SK-N-SH (cell line): Measurements from ENCODE around the gene SRCIN1. TPM values are rescaled to one million over a fixed set of nuclear protein-coding genes. Genes with fewer than 3 reads are reported as not detected.

ENCODE experiments used
- CTCF ChIA-PET: fragments of 300-600, 350-600 bp; formaldehyde crosslinking; extraction: SDS; loops from one replicate; lab custom pipeline; 2021; lab: Yijun Ruan, JAX
- POLR2A ChIA-PET: fragments of 350-600 bp; sonication (Branson Sonifier 250); formaldehyde crosslinking; extraction: SDS; loops from one replicate; lab custom pipeline; 2020; ENCODE audit warnings: antibody characterized with exemption, inconsistent platforms; lab: Yijun Ruan, JAX
- DNase-seq: peaks from one replicate; pipeline ENCODE4 v3.0.0; 2012
- H2AFZ ChIP-seq: fragments of 200-600 bp; sonication (generic); 2 replicates; pipeline ENCODE4 v1.8.1; 2016; ENCODE audit warnings: antibody characterized with exemption, mild to moderate bottlenecking, low read depth
- H3F3A ChIP-seq: fragments of 200-600 bp; sonication (generic); replicated peaks from 2 replicates; pipeline ENCODE3; 2016; ENCODE audit warnings: antibody characterized with exemption, mild to moderate bottlenecking; ENCODE audit not compliant: insufficient read depth
- H3K27ac ChIP-seq, 2 experiments: fragments of 200-500 bp in 1 of 2; fragments of 200-600 bp in 1 of 2; sonication (Bioruptor generic) in 1 of 2; sonication (generic), shearing (Covaris generic) in 1 of 2; 2 replicates each; pipeline versions ENCODE4 v1.5.1 to v1.6.1; 2014 to 2016; ENCODE audit warnings: low read depth in 2 of 2, inconsistent platforms in 1 of 2, low read length in 1 of 2, mild to moderate bottlenecking in 1 of 2, mixed read lengths in 1 of 2
- H3K27me3 ChIP-seq: fragments of 200-600 bp; sonication (generic), shearing (Covaris generic); 2 replicates; pipeline ENCODE4 v1.6.1; 2016; ENCODE audit warnings: mixed run types; ENCODE audit not compliant: insufficient read depth
- H3K36me3 ChIP-seq, 2 experiments: fragments of 200-500 bp in 1 of 2; fragments of 200-600 bp in 1 of 2; sonication (Bioruptor generic) in 1 of 2; sonication (generic) in 1 of 2; replicated peaks in 1 of 2; 2 replicates each; pipeline versions ENCODE3 to v1.5.1; 2014 to 2016; ENCODE audit warnings: low read length in 1 of 2, mild to moderate bottlenecking in 1 of 2; ENCODE audit not compliant: insufficient read depth in 2 of 2, control insufficient read depth in 1 of 2
- H3K4me1 ChIP-seq, 2 experiments: fragments of 200-500 bp in 1 of 2; fragments of 200-600 bp in 1 of 2; sonication (Bioruptor generic) in 1 of 2; sonication (generic), shearing (Covaris generic) in 1 of 2; 2 replicates each; pipeline versions ENCODE4 v1.5.1 to v1.6.1; 2014 to 2016; ENCODE audit warnings: low read depth in 1 of 2, low read length in 1 of 2, mixed run types in 1 of 2; ENCODE audit not compliant: insufficient read depth in 2 of 2, control insufficient read depth in 1 of 2
- H3K4me2 ChIP-seq: fragments of 200-600 bp; sonication (generic), shearing (Covaris generic); 2 replicates; pipeline ENCODE4 v1.6.1; 2017; ENCODE audit warnings: mixed run types
- H3K4me3 ChIP-seq, 2 experiments: fragments of 200-500 bp in 1 of 2; fragments of 200-600 bp in 1 of 2; sonication (Bioruptor generic) in 1 of 2; sonication (generic), shearing (Covaris generic) in 1 of 2; 2 replicates each; pipeline versions ENCODE4 v1.5.1 to v1.8.1; 2014 to 2016; ENCODE audit warnings: low read depth in 2 of 2, inconsistent platforms in 1 of 2, low read length in 1 of 2, mild to moderate bottlenecking in 1 of 2, mixed read lengths in 1 of 2, moderate library complexity in 1 of 2
- H3K79me2 ChIP-seq: fragments of 200-600 bp; sonication (generic); 2 replicates; pipeline ENCODE4 v1.8.1; 2017; ENCODE audit warnings: mild to moderate bottlenecking; ENCODE audit not compliant: insufficient read depth
- H3K9ac ChIP-seq: fragments of 200-600 bp; sonication (generic); 2 replicates; pipeline ENCODE4 v1.6.1; 2017; ENCODE audit warnings: mixed run types
- H3K9me2 ChIP-seq: fragments of 200-600 bp; sonication (generic); 2 replicates; pipeline ENCODE4 v1.6.1; 2017; ENCODE audit warnings: mixed run types
- H3K9me3 ChIP-seq: fragments of 200-600 bp; sonication (generic); 2 replicates; pipeline ENCODE4 v1.6.1; 2017; ENCODE audit warnings: mixed run types, mild to moderate bottlenecking, moderate library complexity
- H4K20me1 ChIP-seq: fragments of 200-600 bp; sonication (generic); 2 replicates; pipeline ENCODE4 v1.6.1; 2017; ENCODE audit warnings: mild to moderate bottlenecking, mixed run types; ENCODE audit not compliant: insufficient read depth
- CTCF ChIP-seq: fragments of 200-600 bp; sonication (generic); IDR thresholded peaks from 2 replicates; pipeline ENCODE4 v1.6.1; 2017; ENCODE audit warnings: antibody characterized with exemption, mild to moderate bottlenecking, moderate library complexity
- EZH2phosphoT487 ChIP-seq: fragments of 200-600 bp; sonication (generic); IDR thresholded peaks from 2 replicates; pipeline ENCODE4 v1.6.1; 2017; ENCODE audit warnings: low read depth, mixed run types, mild to moderate bottlenecking, antibody characterized with exemption, moderate library complexity, borderline replicate concordance
- FOSL2 ChIP-seq: IDR thresholded peaks from 2 replicates; pipeline ENCODE4 v1.4.0; 2012; ENCODE audit warnings: low read depth, mild to moderate bottlenecking, moderate library complexity, borderline replicate concordance
- FOXJ3 ChIP-seq: sonication (generic); formaldehyde crosslinking; IDR thresholded peaks from 2 replicates; pipeline ENCODE4 v1.5.1; 2020; ENCODE audit warnings: mild to moderate bottlenecking, missing genetic modification reagents
- FOXM1 ChIP-seq: IDR thresholded peaks from 2 replicates; pipeline ENCODE4 v1.4.0; 2012; ENCODE audit warnings: low read depth, mild to moderate bottlenecking
- GATA2 ChIP-seq: sonication (generic); formaldehyde crosslinking; IDR thresholded peaks from 2 replicates; pipeline ENCODE4 v1.5.0; 2020; ENCODE audit warnings: mild to moderate bottlenecking, missing genetic modification reagents
- IRF3 ChIP-seq: fragments of 150-350 bp; IDR thresholded peaks from 2 replicates; pipeline ENCODE4 v1.6.1; 2016; ENCODE audit warnings: mild to moderate bottlenecking, low read depth, low read length
- MXI1 ChIP-seq: IDR thresholded peaks from 2 replicates; pipeline ENCODE4 v1.6.1; 2012; ENCODE audit warnings: mild to moderate bottlenecking, low read depth, low read length, improper control_type of control experiment
- NFIC ChIP-seq: IDR thresholded peaks from 2 replicates; pipeline ENCODE4 v1.4.0; 2012; ENCODE audit warnings: borderline replicate concordance
- PBX3 ChIP-seq: IDR thresholded peaks from 2 replicates; pipeline ENCODE4; 2012
- RCOR1 ChIP-seq: fragments of 150-350 bp; IDR thresholded peaks from 2 replicates; pipeline ENCODE4 v1.6.1; 2017; ENCODE audit warnings: antibody characterized with exemption, low read length
- RFX5 ChIP-seq: IDR thresholded peaks from 2 replicates; pipeline ENCODE4 v1.6.1; 2012; ENCODE audit warnings: mild to moderate bottlenecking, improper control_type of control experiment, low read length
- RXRA ChIP-seq: IDR thresholded peaks from 2 replicates; pipeline ENCODE4 v1.4.0; 2012; ENCODE audit warnings: low read depth, mild to moderate bottlenecking, borderline replicate concordance
- TCF12 ChIP-seq: IDR thresholded peaks from 2 replicates; pipeline ENCODE4 v1.4.0; 2012
- WGBS: methylation state at CpG from one replicate; pipeline ENCODE4 v1.1.6; 2017; ENCODE audit warnings: low lambda C conversion rate; 5-methylcytosine and 5-hydroxymethylcytosine counted together
- polyA plus RNA-seq, 3 experiments: library from polyadenylated mRNA; depleted of rRNA; stranded (reverse); fragments of >200 nt; gene quantifications; 2 replicates each; pipeline ENCODE4 v1.2.3, GENCODE V29; 2012
- TF ChIP-seq, protein P1 (sequence below): IDR thresholded peaks from 2 replicates; pipeline ENCODE4 v1.6.1; 2012; ENCODE audit warnings: mild to moderate bottlenecking, low read depth, low read length, moderate library complexity
- TF ChIP-seq, protein P2 (sequence below): IDR thresholded peaks from 2 replicates; pipeline ENCODE4 v1.4.0; 2012; ENCODE audit warnings: low read depth

The SRCIN1 gene
- polyA plus RNA-seq, 1 of the 3 experiments (the other 2 are of a cell fraction), result 1.0 TPM

DNA sequence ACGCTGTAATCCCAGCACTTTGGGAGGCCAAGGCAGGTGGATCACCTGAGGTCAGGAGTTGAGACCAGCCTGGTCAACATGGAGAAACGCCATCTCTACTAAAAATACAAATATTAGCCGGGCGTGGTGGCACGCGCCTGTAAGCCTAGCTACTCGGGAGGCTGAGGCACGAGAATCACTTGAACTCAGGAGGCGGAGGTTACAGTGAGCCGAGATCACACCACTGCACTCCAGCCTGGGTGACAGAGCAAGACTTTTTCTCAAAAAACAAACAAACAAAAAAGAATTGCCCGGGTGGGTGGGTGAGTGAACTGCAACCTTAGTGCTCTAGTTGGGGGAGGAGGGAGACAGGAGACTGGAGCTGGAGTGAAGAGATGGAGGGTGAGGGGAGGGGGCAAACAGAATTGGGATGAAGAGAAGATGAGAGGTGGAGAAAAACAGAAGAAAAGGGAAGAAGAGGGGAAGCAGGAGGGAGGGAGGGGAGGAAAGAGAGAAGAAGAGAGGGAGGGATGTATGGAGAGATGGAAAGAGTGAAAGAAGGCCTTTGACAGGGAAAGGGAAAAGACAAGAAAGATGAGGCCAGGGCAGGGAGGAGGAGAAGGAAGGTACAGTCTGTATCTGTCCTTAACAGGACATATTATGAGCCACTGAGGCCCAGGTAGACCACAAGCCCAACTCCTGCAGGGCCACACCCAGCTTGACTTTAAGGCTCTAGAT lies 5.5 kb upstream of the SRCIN1 start:
- peaks cover 4% of the 10 kb centered on the region for H3F3A ChIP-seq
- ChIA-PET CTCF (interaction anchor here (0.8 to 1.8 kb wide), 2 partner anchors 57 to 67 kb away, joined by 3 to 6 read pairs; no protein-coding TSS in a partner anchor), POLR2A (no interaction called here)
- no peak for TF ChIP-seq PBX3
- TF ChIP-seq, all 33 proteins: peak for 0
- no peak overlapping the region for H3K9ac ChIP-seq
- H2AFZ ChIP-seq, result no peak overlapping the region
- no peak overlapping the region for H3K4me3 ChIP-seq
- no peaks in the 10 kb centered on the region for H3K36me3 ChIP-seq
- no peak for DNase-seq
- no peaks in the 10 kb centered on the region; the same call in none of the 2 replicates for H3K27me3 ChIP-seq
- H3K27ac ChIP-seq, result no peak overlapping the region
- H3K79me2 ChIP-seq, result no peaks in the 10 kb centered on the region
- peaks cover 0 to 18% of the 10 kb centered on the region in 2 experiments; a peak in 1 of 4 replicates for H3K4me1 ChIP-seq
- no peaks in the 10 kb centered on the region for H3K9me3 ChIP-seq
- WGBS, result 85% methylated on average over 11 of the region's 11 CpGs
- H3K9me2 ChIP-seq, result no peaks in the 10 kb centered on the region
- H4K20me1 ChIP-seq, result no peaks in the 10 kb centered on the region
- H3K4me2 ChIP-seq, result no peak overlapping the region

DNA sequence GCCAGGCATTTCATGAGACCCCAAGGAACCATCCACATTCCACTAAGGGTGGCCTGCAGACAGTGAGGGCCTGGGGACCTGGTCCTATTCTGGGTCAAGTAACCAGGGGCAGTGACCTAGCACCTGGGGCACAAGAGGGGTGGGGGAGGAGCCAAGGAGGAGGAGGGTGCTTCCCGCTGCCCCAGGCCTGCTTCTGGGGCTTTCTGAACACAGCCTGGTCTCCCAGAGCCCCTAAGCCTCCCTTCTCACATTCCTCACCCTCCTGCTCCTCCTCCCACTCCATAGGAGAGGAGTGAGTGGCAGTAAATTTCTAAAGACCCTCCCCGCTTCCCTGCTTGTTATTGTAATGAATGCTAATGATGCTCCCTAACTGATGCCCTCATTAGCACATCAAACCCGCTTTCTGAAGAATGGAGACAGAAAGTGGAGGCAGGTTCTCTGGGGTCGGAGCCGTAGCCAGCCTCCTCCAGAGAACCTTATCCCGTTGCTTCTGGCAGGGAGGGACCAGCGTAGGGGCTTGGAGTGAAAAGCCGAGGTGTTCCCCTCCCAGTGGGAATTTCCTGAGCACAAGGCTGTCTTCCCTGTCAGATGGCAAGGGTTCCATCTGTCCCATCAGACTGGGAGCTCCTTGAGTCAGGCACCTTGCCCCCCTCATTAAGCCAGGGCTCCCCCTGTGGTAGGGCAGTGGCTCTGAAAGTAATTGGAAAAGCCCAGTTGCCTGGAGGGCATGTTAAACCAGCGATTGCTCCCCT lies 3.7 kb upstream of the SRCIN1 start:
- no peaks in the 10 kb centered on the region for H3K9me3 ChIP-seq
- no peak overlapping the region for H3K4me3 ChIP-seq
- H3K79me2 ChIP-seq, result no peaks in the 10 kb centered on the region
- H3K27me3 ChIP-seq, result no peaks in the 10 kb centered on the region; the same call in none of the 2 replicates
- 63% methylated on average over 8 of the region's 9 CpGs for WGBS
- peaks cover 4% of the 10 kb centered on the region for H3F3A ChIP-seq
- CTCF ChIA-PET, result interaction anchor here (0.9 to 15.4 kb wide), 6 partner anchors 23 to 59 kb away, joined by 3 to 232 read pairs (median 5); no protein-coding TSS in a partner anchor
- H3K9me2 ChIP-seq, result no peaks in the 10 kb centered on the region
- POLR2A ChIA-PET, result no interaction called here
- H4K20me1 ChIP-seq, result no peaks in the 10 kb centered on the region
- H3K36me3 ChIP-seq, result no peaks in the 10 kb centered on the region
- no peak overlapping the region for H3K9ac ChIP-seq
- DNase-seq, result no peak
- H3K27ac ChIP-seq, result no peak overlapping the region
- H3K4me1 ChIP-seq, result peaks cover 0 to 24% of the 10 kb centered on the region in 2 experiments; a peak in 1 of 4 replicates
- no peak overlapping the region for H3K4me2 ChIP-seq
- H2AFZ ChIP-seq, result no peak overlapping the region
- no peak for TF ChIP-seq FOXM1
- TF ChIP-seq RCOR1, result no peak
- TF ChIP-seq IRF3, result no peak
- no peak for TF ChIP-seq EZH2phosphoT487
- no peak for TF ChIP-seq RFX5
- TF ChIP-seq FOXJ3 (CRISPR knock-in tag), result no peak
- no peak for TF ChIP-seq FOSL2
- TF ChIP-seq RXRA, result no peak
- TF ChIP-seq, protein P1, sequence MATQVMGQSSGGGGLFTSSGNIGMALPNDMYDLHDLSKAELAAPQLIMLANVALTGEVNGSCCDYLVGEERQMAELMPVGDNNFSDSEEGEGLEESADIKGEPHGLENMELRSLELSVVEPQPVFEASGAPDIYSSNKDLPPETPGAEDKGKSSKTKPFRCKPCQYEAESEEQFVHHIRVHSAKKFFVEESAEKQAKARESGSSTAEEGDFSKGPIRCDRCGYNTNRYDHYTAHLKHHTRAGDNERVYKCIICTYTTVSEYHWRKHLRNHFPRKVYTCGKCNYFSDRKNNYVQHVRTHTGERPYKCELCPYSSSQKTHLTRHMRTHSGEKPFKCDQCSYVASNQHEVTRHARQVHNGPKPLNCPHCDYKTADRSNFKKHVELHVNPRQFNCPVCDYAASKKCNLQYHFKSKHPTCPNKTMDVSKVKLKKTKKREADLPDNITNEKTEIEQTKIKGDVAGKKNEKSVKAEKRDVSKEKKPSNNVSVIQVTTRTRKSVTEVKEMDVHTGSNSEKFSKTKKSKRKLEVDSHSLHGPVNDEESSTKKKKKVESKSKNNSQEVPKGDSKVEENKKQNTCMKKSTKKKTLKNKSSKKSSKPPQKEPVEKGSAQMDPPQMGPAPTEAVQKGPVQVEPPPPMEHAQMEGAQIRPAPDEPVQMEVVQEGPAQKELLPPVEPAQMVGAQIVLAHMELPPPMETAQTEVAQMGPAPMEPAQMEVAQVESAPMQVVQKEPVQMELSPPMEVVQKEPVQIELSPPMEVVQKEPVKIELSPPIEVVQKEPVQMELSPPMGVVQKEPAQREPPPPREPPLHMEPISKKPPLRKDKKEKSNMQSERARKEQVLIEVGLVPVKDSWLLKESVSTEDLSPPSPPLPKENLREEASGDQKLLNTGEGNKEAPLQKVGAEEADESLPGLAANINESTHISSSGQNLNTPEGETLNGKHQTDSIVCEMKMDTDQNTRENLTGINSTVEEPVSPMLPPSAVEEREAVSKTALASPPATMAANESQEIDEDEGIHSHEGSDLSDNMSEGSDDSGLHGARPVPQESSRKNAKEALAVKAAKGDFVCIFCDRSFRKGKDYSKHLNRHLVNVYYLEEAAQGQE, result no peak
- TF ChIP-seq TCF12, result no peak
- TF ChIP-seq, protein P2, sequence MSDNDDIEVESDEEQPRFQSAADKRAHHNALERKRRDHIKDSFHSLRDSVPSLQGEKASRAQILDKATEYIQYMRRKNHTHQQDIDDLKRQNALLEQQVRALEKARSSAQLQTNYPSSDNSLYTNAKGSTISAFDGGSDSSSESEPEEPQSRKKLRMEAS, result no peak
- TF ChIP-seq CTCF, result no peak
- TF ChIP-seq MXI1, result no peak
- TF ChIP-seq NFIC, result no peak
- no peak for TF ChIP-seq GATA2 (CRISPR knock-in tag)
